Cardiac fibroblast (primary cell): ENCODE data around the gene VRK3.

Source experiments
- DNase-seq, 2 donors: peaks; one replicate each; pipeline versions ENCODE4 v3.0.0 to v3.0.0-alpha.2; 2010; ENCODE audit warnings: low read depth in 2 of 2
- H3K4me3 ChIP-seq, 2 donors: replicated peaks in 1 of 2; 1 replicate in 1 of 2; 2 replicates in 1 of 2; pipeline ENCODE4 v1.5.1; 2011; ENCODE audit warnings: low read depth in 2 of 2, low read length in 2 of 2, mild to moderate bottlenecking in 2 of 2, moderate library complexity in 1 of 2
- TF ChIP-seq, protein P1 (sequence below): IDR thresholded peaks from one replicate; pipeline ENCODE4 v1.5.1; 2011; ENCODE audit warnings: low read depth, mild to moderate bottlenecking, low read length, inconsistent platforms

Gene VRK3

DNA sequence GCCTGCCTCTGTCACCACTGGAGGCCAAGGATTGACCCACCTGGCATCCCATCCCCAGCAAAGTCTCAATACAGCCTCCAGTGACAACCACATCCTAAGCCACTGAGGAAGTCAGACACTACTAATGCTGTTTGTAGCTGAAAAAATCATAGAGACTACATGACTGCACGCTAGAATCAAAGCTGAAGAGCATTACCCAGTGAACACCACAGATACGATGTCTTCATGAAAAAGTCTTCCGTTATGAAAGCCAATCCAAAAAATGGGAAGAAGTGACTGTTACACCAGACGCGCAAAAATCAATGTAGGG, 84.7 kb downstream of the VRK3 start:
- TF ChIP-seq, protein P1, sequence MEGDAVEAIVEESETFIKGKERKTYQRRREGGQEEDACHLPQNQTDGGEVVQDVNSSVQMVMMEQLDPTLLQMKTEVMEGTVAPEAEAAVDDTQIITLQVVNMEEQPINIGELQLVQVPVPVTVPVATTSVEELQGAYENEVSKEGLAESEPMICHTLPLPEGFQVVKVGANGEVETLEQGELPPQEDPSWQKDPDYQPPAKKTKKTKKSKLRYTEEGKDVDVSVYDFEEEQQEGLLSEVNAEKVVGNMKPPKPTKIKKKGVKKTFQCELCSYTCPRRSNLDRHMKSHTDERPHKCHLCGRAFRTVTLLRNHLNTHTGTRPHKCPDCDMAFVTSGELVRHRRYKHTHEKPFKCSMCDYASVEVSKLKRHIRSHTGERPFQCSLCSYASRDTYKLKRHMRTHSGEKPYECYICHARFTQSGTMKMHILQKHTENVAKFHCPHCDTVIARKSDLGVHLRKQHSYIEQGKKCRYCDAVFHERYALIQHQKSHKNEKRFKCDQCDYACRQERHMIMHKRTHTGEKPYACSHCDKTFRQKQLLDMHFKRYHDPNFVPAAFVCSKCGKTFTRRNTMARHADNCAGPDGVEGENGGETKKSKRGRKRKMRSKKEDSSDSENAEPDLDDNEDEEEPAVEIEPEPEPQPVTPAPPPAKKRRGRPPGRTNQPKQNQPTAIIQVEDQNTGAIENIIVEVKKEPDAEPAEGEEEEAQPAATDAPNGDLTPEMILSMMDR, result no peak
- DNase-seq, result no peak
- no peak overlapping the region for H3K4me3 ChIP-seq

DNA sequence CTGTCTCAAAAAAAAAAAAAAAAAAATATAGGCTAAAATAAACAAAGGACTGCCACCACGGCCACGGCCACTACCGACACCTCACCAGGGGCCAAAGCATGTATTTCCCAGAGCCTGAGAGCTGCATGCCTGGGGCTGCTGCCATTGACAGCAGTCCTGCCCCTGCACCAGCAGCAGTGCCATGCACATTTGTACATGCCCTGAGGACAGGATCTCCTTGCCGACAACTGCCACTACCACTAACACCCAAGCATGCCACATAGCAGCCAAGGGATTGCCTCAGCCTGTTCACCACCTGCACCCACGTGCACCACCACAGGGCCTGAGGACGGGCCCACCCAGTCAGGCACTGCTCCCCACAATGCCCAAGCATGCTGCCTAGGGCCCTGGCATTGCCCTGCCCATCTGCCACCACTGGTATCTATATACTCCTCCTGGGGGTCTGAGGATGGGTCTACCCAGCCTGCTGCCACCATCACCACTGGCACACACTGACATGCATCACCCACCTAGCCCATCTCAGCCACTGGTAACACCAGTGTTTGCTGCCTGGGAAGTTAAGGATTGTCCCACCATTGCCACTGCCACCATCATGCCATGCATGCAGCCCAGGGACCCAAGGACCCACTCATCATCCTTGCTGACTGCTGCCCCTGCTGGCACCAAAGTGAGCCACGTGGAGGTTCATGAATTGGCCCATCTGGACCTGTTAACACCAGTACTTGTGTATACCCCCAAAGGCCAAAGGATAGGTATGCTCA, 85.3 kb downstream of the VRK3 start:
- DNase-seq, result no peak
- no peak overlapping the region for H3K4me3 ChIP-seq
- TF ChIP-seq, protein P1, result no peak

DNA sequence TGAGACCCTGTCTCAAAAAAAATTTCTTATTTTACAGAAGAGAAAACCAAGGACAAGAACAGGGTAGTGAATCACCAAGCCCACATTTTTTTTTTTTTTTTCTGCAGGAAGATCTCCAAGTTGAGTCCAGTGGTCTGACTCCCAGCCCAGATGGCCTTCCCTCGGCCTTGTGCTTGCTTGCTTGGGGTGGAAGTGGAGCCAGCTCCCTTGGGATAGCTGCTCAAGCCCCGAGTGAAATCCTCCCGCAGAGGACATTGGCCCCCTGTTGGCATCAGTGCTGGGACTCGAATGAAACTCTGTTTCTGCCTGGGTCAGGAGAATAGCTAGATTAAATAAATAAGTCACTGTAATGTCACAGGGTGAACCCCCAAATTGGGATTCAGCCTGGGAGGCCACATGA, 86.5 kb downstream of the VRK3 start:
- TF ChIP-seq, protein P1, result no peak
- no peak overlapping the region for H3K4me3 ChIP-seq
- DNase-seq, result no peak

DNA sequence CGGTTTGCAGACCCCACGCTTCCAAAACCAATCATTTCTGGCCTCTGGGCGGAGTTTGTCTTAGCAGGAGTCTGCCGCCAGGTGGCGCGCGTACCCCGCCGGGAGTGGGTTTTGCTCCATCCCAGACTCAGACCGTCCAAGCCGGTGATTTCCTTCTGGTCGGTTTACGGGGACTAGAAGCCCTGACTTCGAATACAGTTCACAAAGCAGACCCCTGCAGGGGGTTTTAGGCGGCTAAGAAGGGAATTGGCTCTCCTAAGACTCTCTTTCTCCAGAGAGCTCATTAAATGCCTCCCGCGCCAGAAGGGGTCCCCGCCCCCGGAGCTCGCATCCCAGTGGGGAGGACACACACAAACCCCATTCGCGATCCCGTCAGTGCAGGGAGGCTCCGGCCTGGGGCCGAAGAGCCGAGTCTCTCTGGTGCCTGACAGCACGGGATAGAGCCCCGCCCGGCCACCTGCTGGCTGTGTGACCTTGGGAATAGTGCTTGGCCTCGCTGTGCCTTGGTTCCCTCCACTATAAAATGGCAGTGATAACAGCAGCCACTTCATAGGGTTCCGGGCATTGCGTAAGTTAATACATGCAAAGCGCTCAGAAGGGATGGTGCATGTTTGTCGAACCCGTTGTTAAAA, 87.3 kb downstream of the VRK3 start:
- H3K4me3 ChIP-seq, result peak overlapping the region; percentile 15 to 37
- TF ChIP-seq, protein P1, result peak; percentile 98
- peak; percentile 77 for DNase-seq

DNA sequence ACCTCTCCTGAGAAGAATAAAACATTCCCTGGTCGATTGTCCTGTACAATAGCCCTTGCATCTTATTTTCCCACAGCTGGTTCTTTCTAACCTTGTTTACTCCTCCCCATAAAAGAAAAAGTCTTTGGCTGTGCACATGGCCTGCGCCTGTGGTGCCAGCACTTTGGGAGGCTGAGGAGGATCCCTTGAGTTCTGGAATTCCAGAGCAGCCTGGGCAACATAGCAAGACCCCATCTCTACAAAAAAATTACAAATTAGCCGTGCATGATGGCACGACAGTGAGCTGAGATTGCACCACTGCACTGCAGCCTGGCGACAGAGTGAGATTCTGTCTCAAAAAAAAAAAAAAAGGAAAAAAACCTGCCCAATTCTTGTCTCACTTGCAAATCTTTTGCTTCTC, 88.6 kb downstream of the VRK3 start:
- no peak overlapping the region for H3K4me3 ChIP-seq
- no peak for DNase-seq
- TF ChIP-seq, protein P1, result no peak

DNA sequence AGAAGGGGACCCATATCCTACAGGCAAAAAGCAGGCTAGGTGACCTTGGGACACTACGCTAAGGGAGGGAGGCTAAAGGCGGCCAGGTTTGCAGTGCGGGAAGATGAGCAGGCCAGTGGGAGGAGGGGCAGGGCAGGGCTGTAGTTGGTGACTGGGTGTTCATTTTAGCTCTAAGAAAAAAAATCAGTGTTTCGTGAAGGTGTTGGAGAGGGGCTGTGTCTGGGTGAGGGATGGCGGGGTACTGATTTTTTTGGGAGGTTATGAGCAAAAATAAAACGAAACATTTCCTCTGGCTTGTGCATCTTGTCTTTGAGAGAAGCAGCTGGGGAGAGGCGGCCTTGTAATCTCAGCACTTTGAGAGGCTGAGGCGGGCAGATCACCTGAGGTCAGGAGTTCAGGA, 91.5 kb downstream of the VRK3 start:
- TF ChIP-seq, protein P1, result no peak
- DNase-seq, result no peak
- no peak overlapping the region for H3K4me3 ChIP-seq
